ENCODE data around the gene PIEZO2. TPM values are rescaled to one million over a fixed set of nuclear protein-coding genes. Genes with fewer than 3 reads are reported as not detected.
"Not testable (repeated sequence)": the region's sequence is repeated elsewhere in the genome, so short reads cannot be mapped to it uniquely, and the experiment has no call there.

PIEZO2 gene
- total RNA-seq, 1 experiment from 2014 or later: 5.5 TPM

- Histone ChIP-seq H3K27ac (no peak overlapping the region), H3K4me3 (no peak overlapping the region), H3K9me3 (replicated peaks) (no peaks in the 10 kb centered on the region), H3K4me1 (replicated peaks) (no peaks in the 10 kb centered on the region), H3K27me3 (replicated peaks) (no peaks in the 10 kb centered on the region), H3K36me3 (no peaks in the 10 kb centered on the region)
- no peak for DNase-seq (ENCODE audit: low read depth in 1 of 2, low spot score in 2 of 2)
These were observed 488.1 kb downstream of the PIEZO2 start for GRCh38 chr18:10661317-10661716.

DNA sequence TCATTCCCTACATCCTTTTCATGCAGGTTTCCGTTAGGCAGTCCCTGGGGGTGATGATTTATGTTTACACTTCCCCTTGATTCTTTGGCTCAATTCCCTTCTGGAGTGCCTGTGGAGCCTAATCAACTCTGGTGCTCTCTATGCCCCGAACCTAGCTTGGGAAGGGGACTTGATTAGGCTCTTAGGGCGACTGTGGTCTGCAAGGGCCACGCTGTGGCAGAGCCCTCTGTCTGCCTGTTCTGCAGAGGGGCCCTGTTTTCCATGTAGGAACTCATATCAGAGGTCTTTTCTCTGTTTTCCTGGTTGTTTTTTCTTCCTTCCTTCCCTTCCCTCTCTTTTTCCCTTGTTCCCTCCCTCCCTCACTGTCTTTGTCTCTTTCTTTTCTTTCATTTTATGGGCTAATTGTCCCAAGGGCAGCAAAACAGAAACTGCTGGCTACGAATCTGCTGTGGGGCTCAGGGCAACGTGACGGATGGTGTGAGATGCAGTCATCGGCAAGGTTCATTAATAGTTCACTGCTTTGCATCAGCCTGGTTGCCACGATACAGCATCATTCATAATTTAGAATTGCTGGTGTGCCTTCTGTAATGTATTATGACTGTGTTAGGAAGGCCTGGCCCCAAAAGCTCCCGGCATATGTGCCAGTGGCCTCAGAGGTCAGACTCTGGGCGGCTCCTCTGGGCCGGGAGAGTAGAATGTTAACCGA is 489.0 kb downstream of the PIEZO2 start:
- Histone ChIP-seq H3K4me1 (replicated peaks) (no peaks in the 10 kb centered on the region), H3K27ac (no peak overlapping the region), H3K4me3 (no peak overlapping the region), H3K27me3 (replicated peaks) (no peaks in the 10 kb centered on the region), H3K36me3 (no peaks in the 10 kb centered on the region), H3K9me3 (replicated peaks) (no peaks in the 10 kb centered on the region)
- DNase-seq (ENCODE audit: low read depth in 1 of 2, low spot score in 2 of 2): peak in 1 of 2 experiments; percentile 7

- H3K36me3 ChIP-seq: no peaks in the 10 kb centered on the region
- H3K4me3 ChIP-seq: no peak overlapping the region
- no peak for DNase-seq (ENCODE audit: low read depth in 1 of 2, low spot score in 2 of 2)
- H3K4me1 ChIP-seq (replicated peaks): no peaks in the 10 kb centered on the region
- no peak overlapping the region for H3K27ac ChIP-seq
- no peaks in the 10 kb centered on the region for H3K27me3 ChIP-seq (replicated peaks)
- no peaks in the 10 kb centered on the region for H3K9me3 ChIP-seq (replicated peaks)
These were observed 489.8 kb downstream of the PIEZO2 start for GRCh38 chr18:10659594-10659993.

DNA sequence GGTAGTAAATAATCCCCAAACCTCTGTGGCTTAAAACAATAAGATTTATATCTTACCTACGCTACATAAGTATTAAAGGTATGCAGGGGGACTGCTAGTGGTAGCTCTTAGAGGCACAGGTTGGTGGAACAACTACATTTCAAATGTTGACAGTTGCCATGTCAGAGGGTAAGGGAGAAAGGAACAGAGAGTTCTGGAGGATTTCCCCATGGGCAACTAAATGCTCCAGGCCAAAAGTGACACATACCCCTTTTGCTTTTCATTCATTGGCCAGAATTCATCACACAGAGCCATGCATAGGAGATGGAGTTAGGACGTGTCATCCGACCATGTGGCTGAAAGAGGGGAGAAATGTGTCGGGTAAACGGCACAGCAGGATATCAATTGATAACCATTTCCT is 490.4 kb downstream of the PIEZO2 start:
- H3K27ac ChIP-seq: no peak overlapping the region
- no peaks in the 10 kb centered on the region for H3K36me3 ChIP-seq
- no peaks in the 10 kb centered on the region for H3K9me3 ChIP-seq (replicated peaks)
- H3K27me3 ChIP-seq (replicated peaks): no peaks in the 10 kb centered on the region
- H3K4me3 ChIP-seq: no peak overlapping the region
- no peak for DNase-seq (ENCODE audit: low read depth in 1 of 2, low spot score in 2 of 2)
- H3K4me1 ChIP-seq (replicated peaks): no peaks in the 10 kb centered on the region

DNA sequence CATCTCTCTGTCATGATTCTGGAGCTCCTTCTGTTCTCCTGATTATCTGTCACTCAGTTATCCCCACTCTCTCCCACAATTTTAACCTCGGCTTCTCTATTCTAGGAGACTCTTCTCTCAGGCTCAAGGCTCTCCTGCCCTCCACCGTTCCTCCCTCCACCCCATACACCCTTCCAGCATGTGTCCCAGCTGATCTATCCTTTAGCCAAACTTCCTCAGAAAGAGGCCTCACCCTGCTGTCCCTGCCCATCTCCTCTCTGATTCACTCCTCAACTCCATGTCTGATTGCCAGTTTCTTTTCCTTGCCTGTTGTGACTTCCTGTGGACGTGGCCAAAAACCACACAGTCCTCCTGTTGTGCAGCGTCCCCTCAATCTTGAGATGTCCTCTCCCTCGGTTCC is 505.4 kb downstream of the PIEZO2 start:
- H3K9me3 ChIP-seq (replicated peaks); H3K4me1 ChIP-seq (replicated peaks); H3K4me3 ChIP-seq; H3K27me3 ChIP-seq (replicated peaks); H3K36me3 ChIP-seq; DNase-seq (ENCODE audit: low read depth in 1 of 2, low spot score in 2 of 2); H3K27ac ChIP-seq: not testable (repeated sequence)

GRCh38 chr18:10642915-10643524 is 506.3 kb downstream of the PIEZO2 start:
- not testable (repeated sequence) for H3K4me3 ChIP-seq; DNase-seq (ENCODE audit: low read depth in 1 of 2, low spot score in 2 of 2); H3K9me3 ChIP-seq (replicated peaks); H3K4me1 ChIP-seq (replicated peaks); H3K36me3 ChIP-seq; H3K27ac ChIP-seq; H3K27me3 ChIP-seq (replicated peaks)

DNA sequence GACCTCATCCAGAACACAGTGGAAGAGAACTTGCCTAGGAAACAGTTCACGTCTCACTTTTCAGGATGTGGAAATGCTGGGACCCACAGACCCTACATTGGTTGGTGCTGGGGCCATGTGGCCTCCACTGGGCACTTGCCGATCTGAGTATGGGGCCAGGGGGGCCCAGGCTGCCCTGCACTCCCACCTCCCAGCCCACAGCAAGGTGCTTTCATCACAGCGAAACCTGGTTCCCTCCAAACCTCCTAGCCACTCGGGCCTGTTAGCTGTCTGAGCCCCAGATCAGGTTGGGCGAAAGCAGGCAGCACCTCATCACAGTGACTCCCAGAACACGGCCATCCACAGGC is 510.9 kb downstream of the PIEZO2 start:
- DNase-seq (ENCODE audit: low read depth in 1 of 2, low spot score in 2 of 2); H3K4me3 ChIP-seq; H3K36me3 ChIP-seq; H3K27ac ChIP-seq; H3K9me3 ChIP-seq (replicated peaks); H3K27me3 ChIP-seq (replicated peaks); H3K4me1 ChIP-seq (replicated peaks): not testable (repeated sequence)

DNA sequence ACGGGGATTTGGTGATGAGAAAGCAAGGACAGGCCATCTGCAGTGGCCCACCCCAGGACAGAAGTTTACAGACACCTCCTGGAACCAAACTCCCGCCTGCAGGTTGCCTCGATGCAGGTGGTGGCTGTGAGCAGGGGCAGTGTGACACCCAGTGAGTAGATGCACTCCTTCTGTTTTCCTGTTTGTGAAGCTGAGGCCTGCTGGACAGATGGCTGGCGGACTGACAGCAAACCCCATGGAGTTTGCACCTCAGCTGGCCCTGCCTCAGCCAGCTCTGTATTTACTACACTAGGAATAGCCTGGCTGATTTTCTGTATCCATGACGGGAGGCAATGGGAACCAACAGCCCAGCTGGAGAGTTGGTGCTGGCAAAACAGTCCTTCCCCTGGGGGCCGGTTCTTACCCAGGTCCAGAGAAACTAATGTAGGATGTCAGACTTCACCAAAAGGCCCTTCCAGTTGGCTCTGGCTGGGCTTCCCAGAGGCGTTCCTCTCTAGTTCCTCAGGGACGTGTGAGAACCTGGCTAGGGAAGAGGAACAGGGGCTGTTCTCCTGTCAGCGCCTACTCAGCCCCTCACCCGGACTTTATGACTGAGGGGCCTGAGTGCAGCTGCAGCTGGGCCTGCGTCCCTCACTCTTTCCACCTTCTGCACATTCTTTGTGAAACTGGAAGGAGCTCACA is 511.4 kb downstream of the PIEZO2 start:
- not testable (repeated sequence) for DNase-seq (ENCODE audit: low read depth in 1 of 2, low spot score in 2 of 2); H3K27ac ChIP-seq

GRCh38 chr18:10629076-10629475 is 520.3 kb downstream of the PIEZO2 start:
- H3K36me3 ChIP-seq; H3K27me3 ChIP-seq (replicated peaks); DNase-seq (ENCODE audit: low read depth in 1 of 2, low spot score in 2 of 2); H3K4me1 ChIP-seq (replicated peaks); H3K27ac ChIP-seq; H3K4me3 ChIP-seq; H3K9me3 ChIP-seq (replicated peaks): not testable (repeated sequence)

More for the DNA sequence above, 511.4 kb downstream of the PIEZO2 start:
- not testable (repeated sequence) for H3K4me3 ChIP-seq; H3K9me3 ChIP-seq (replicated peaks); H3K27me3 ChIP-seq (replicated peaks); H3K4me1 ChIP-seq (replicated peaks); H3K36me3 ChIP-seq

- not testable (repeated sequence) for H3K4me1 ChIP-seq (replicated peaks); H3K9me3 ChIP-seq (replicated peaks); DNase-seq (ENCODE audit: low read depth in 1 of 2, low spot score in 2 of 2); H3K36me3 ChIP-seq; H3K27me3 ChIP-seq (replicated peaks); H3K4me3 ChIP-seq; H3K27ac ChIP-seq
These were observed 522.7 kb downstream of the PIEZO2 start for GRCh38 chr18:10626606-10627213.

DNA sequence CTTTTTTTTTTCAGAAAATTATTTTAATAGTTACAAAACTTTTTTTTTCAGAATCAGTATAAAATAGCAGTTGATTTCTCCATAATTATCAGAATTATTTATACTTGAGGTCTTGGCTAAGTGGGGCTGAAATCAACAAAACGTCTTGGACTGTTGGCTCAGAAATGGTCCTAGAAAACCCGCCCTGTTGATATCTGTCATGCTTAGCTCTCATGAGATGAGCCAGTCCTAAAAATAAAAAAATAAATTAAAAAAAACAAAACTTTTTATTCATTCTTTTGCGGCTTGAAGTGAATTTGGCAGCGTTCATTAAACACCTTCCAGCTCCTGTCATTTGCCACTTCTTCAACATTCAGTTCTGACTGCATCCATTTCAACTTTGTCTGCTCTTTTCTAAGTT is 525.8 kb downstream of the PIEZO2 start:
- not testable (repeated sequence) for H3K4me1 ChIP-seq (replicated peaks); H3K4me3 ChIP-seq; H3K27ac ChIP-seq; H3K9me3 ChIP-seq (replicated peaks); DNase-seq (ENCODE audit: low read depth in 1 of 2, low spot score in 2 of 2); H3K27me3 ChIP-seq (replicated peaks); H3K36me3 ChIP-seq

GRCh38 chr18:10622982-10623381 is 526.4 kb downstream of the PIEZO2 start:
- not testable (repeated sequence) for H3K27ac ChIP-seq; H3K27me3 ChIP-seq (replicated peaks); H3K4me1 ChIP-seq (replicated peaks); H3K36me3 ChIP-seq; H3K4me3 ChIP-seq; H3K9me3 ChIP-seq (replicated peaks); DNase-seq (ENCODE audit: low read depth in 1 of 2, low spot score in 2 of 2)

- DNase-seq (ENCODE audit: low read depth in 1 of 2, low spot score in 2 of 2): not testable (repeated sequence)
These were observed 528.6 kb downstream of the PIEZO2 start for GRCh38 chr18:10620670-10621329.

More at GRCh38 chr18:10620670-10621329, 528.6 kb downstream of the PIEZO2 start:
- H3K4me3 ChIP-seq; H3K36me3 ChIP-seq; H3K4me1 ChIP-seq (replicated peaks); H3K27me3 ChIP-seq (replicated peaks); H3K27ac ChIP-seq; H3K9me3 ChIP-seq (replicated peaks): not testable (repeated sequence)
